ENCODE results near the gene FAM118A.
"Not testable (repeated sequence)": the region's sequence is repeated elsewhere in the genome, so short reads cannot be mapped to it uniquely, and the experiment has no call there.

The FAM118A gene

DNA sequence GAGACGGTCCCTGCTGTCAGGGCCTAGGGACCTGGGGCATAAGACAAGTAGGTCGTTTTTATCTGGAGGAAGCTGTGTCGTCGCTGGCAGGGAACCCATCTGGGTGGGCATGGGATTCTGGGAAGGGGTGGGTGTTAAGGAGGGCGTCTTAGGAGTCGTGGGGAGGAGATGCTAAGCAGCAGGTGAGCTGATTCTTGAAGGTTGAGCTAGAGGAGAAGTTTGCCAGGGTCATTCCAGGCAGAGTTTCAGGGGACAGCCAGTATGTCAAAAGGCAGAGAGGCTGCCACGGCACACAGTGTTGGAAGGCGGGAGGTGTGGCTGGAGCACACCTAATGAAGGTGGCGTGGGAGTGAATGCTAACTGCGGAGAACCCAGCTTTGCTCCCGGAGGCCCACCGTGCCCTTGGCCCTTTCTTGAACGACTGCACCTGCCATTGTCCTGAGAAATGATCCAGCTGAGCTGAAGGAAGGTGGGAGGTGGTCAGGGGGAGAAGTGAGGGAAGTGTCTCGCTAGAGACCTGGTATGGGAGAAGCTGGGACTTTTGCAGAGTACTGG, 1.3 kb downstream of the FAM118A start:
- no peak for DNase-seq

DNA sequence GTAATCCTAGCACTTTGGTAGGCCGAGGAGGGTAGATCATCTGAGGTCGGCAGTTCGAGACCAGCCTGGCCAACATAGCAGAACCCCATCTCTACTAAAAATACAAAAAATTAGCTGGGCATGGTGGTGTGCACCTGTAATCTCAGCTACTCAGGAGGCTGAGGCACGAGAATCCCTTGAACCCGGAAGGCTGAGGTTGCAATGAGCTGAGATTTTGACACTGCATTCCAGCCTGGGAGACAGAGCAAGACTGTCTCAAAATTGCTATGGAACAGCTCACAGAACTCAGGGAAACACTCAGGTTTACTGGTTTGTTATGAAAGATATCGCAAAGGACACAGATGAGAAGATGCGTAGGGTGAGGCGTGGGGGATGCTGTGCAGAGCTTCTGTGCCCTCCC, 2.7 kb downstream of the FAM118A start:
- no peak for DNase-seq

- DNase-seq: no peak
These were observed 3.1 kb downstream of the FAM118A start for GRCh38 chr22:45312856-45313255.

DNA sequence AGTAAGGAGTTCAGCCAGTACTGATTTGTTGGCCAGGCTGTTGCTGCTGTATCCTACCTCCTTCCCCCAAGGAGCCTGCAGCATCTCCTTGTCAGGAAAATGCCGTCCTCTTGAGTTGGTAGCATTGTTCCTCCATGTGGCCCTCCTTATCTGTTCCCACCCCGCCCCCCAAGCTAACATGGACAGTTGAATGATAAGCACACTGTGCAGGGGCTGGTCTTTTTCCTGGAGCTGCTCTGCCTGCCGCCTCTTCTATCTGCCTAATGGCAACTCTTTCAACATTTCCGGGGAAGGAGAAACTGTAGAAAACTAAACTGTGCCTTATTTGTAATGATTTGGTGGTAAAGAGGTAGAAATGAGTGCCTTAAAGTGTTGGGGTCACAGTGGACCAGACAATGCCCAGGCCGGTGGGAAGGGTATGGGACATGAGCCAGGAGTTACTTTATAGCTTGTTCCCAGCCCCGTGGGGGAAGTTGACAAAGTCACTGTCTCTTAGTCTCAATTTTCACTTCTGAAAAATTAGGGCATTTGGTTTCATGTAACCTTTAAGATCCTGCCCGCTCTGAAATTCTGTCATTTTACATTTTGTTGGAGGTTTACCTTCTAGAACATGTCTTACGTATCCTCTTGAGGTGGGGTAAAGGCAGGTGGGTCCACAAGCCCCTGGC, 4.5 kb downstream of the FAM118A start:
- DNase-seq: no peak

DNA sequence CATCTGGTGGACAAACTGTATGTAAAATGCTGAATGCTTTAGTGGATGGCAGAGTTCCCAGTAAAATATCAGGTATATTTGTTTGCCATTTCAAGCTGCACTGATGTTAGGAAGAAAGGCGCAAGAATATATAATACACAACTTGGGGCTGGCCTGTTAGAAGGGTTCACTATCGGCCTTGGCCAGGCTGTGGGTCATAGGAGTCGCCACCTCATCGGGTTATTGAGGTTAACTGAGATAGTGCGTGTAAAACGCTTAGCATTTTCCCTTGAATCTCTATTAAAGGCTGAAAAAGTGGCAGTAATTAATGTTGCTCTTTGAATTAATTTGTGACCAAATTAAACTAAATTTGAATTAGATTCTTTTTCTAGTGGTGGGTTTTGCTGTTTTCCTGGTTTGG, 5.1 kb downstream of the FAM118A start:
- DNase-seq: no peak

- no peak for DNase-seq
These were observed 7.2 kb downstream of the FAM118A start for GRCh38 chr22:45316796-45317526.

DNA sequence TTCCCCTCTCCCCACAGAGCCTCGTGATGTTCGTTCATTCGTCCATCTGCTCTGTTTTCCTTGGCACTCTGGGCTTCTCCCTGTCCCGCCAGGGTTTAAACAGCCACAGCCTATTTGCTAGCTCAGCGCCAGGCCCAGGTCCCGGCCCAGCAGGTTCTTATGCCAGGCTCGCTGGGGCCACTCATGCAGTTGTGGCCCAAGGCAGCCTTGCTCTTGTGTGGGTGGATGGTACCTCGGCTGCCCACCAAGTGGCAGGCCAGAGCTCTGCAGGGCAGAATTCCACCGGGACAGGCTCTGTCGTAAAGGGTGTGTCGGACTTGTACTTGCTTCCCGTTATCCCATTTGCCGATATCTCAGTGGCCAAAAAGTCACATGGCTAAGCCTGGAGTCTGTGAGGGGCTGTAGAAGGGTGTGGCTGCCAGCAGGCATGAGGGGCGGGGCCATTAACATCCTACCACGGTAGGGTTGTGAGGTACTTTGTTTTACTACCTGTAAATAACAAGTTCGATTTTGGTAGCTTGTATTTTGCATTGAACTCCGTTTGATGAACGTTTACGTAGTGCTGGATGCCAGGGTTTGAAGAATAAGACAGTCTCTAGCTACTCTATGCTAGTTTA, 7.9 kb downstream of the FAM118A start:
- no peak for DNase-seq

- peak; percentile 70 for DNase-seq
These were observed 8.4 kb downstream of the FAM118A start for GRCh38 chr22:45318168-45318557.

GRCh38 chr22:45318558-45319323, 9.0 kb downstream of the FAM118A start:
- no peak for DNase-seq

DNA sequence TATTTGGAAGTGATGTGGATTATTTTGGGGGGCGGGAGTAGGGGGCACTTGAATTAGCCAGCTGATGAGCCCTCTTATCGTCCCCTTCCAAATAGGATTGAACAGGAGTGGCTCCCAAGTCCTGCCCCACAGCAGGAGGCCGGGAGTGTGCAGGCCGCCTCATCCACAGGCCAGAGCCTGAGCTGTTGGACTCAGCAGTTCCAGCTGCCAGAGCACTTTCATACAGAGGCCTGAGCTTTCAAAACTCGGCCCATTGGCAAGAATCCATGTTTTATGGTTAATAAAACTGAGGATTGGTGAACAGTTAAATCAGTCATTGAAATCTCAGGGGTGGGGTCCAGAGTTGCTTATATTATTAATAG, 9.6 kb downstream of the FAM118A start:
- DNase-seq: no peak

GRCh38 chr22:45320357-45320976, 10.7 kb downstream of the FAM118A start:
- DNase-seq: no peak

DNA sequence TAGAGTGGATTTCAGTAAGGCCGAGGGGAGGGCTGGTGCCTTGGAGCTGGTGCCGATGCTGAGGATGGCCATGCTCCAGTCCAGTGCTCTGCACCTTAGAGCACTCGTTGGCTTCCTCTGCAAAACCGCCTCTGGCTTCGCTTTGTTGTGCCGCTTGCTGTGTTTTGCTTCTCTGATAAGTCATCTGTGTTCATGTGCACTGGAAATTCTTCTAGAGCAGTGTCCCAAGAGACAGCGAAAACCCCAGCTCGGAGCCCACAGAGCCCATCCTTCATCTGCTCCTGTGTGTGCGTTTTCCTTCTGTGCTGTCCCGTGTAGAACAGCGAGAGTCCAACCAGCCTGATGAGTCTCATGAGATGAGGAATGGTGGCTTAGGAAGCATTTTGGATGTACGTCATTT, 12.1 kb downstream of the FAM118A start:
- DNase-seq: no peak

DNA sequence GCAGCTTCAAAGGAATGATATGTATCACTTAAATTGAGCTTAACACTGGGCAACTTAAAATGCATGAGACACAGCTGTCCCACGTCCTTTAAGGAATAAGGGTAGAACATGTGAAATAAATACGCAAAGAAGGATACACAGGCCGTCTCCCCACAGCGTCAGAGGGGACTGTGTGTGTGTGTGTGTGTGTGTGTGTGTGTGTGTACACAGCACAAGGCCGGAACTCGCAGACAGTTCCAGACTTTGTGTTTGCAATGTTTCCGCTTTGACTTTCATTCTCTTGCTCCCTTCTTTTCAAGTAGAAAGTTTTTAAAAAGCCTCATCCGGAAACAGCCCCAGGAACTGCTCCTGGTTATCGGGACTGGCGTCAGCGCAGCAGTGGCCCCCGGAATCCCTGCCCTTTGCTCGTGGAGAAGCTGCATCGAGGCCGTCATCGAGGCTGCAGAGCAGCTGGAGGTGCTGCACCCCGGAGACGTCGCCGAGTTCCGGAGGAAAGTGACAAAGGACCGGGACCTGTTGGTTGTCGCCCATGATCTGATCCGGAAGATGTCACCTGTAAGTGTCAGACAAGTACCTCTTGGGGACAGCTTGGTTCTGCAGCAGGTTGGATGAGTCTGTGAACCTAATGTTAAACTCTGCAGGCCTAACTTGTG, 13.3 kb downstream of the FAM118A start:
- no peak for DNase-seq

- no peak for DNase-seq
These were observed 14.0 kb downstream of the FAM118A start for GRCh38 chr22:45323695-45324094.

- DNase-seq: no peak
These were observed 14.6 kb downstream of the FAM118A start for GRCh38 chr22:45324311-45324711.

DNA sequence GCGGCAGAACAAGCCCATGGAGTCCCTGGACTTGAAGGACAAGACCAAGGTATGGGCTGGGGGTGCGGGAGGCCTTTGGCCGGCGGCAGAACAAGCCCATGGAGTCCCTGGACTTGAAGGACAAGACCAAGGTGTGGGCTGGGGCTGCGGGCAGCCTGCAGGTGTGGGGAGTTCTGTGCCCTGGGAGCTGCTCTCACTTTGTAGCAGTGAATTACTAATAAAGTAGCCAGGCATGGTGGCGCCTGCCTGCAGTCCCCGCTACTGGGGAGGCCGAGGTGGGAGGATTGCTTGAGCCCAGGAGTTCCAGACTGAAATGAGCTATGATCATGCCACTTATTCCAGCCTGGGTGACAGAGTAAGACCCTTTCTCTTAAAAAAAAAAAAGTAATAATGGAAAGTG, 18.5 kb downstream of the FAM118A start:
- DNase-seq: not testable (repeated sequence)

- DNase-seq: no peak
These were observed 19.2 kb downstream of the FAM118A start for GRCh38 chr22:45328822-45329529.

DNA sequence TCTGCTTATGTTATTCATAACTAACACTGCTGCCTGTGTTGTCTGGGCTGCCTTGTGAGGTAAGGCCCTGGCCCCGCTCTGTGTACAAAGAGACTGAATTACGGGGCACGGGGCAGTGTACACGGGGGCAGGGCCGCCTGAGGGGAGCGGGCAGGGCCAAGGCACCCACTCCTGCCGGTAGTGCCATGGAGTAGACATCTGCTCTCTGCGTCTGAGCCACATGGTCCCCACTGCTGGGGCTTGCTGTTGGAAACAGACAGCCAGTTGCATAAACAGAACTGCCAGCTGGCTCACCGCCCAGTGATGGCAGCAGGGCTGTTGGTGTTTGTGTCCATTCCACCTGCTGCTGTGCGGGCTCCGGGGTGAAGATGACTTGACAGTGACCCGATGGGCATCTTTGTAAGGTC, 19.8 kb downstream of the FAM118A start:
- DNase-seq: peak; percentile 14

DNA sequence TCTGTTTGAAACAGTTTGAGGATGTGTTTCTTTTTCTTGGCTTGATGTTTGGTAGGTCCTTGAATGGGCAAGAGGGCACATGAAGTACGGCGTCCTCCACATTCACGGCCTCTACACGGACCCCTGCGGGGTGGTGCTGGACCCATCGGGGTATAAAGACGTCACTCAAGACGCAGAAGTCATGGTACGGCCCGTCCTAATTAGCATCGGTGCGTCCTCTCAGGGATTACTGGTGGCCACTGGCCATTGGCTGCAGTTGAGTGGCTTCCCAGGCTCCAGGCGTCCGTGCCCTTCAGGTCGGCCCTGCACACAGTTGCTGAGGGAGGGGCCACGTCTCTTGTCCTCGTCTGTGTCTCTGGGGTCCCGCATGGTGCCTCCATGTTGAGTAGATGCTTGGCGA, 20.8 kb downstream of the FAM118A start:
- no peak for DNase-seq

GRCh38 chr22:45331486-45331885, 21.8 kb downstream of the FAM118A start:
- DNase-seq: no peak

- no peak for DNase-seq
These were observed 22.3 kb downstream of the FAM118A start for GRCh38 chr22:45332001-45332400.

GRCh38 chr22:45334068-45334467, 24.3 kb downstream of the FAM118A start:
- no peak for DNase-seq
